ENCODE results near the gene IBSP.

- TF ChIP-seq CTCF (IDR thresholded peaks at IDR 0.05) (no peak), POLR2A (IDR thresholded peaks at IDR 0.05) (no peak)
Observed at GRCh38 chr4:87849612-87850011, 50.3 kb downstream of the IBSP start.
